Measurements from ENCODE around the gene ZNF277.

Gene ZNF277

GRCh38 chr7:112167147-112167546 lies 39.3 kb upstream of the ZNF277 start:
- Histone ChIP-seq H3K27ac (ENCODE audit: poor library complexity, severe bottlenecking) (no peak overlapping the region), H3K27me3 (ENCODE audit: insufficient read depth, poor library complexity, severe bottlenecking) (no peaks in the 10 kb centered on the region), H3K4me3 (ENCODE audit: severe bottlenecking) (no peak overlapping the region), H3K36me3 (ENCODE audit: low read depth) (no peaks in the 10 kb centered on the region), H3K4me1 (ENCODE audit: insufficient read depth, poor library complexity, severe bottlenecking) (peaks cover 10% of the 10 kb centered on the region), H3K9me3 (ENCODE audit: severe bottlenecking) (no peaks in the 10 kb centered on the region)
- ATAC-seq (ENCODE audit: low read depth): no peak
- TF ChIP-seq, protein P1, sequence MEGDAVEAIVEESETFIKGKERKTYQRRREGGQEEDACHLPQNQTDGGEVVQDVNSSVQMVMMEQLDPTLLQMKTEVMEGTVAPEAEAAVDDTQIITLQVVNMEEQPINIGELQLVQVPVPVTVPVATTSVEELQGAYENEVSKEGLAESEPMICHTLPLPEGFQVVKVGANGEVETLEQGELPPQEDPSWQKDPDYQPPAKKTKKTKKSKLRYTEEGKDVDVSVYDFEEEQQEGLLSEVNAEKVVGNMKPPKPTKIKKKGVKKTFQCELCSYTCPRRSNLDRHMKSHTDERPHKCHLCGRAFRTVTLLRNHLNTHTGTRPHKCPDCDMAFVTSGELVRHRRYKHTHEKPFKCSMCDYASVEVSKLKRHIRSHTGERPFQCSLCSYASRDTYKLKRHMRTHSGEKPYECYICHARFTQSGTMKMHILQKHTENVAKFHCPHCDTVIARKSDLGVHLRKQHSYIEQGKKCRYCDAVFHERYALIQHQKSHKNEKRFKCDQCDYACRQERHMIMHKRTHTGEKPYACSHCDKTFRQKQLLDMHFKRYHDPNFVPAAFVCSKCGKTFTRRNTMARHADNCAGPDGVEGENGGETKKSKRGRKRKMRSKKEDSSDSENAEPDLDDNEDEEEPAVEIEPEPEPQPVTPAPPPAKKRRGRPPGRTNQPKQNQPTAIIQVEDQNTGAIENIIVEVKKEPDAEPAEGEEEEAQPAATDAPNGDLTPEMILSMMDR (IDR thresholded peaks at IDR 0.05; ENCODE audit: poor library complexity, severe bottlenecking): no peak
- no peak for DNase-seq (ENCODE audit: low spot score)

- no peaks in the 10 kb centered on the region for H3K9me3 ChIP-seq (ENCODE audit: severe bottlenecking)
- H3K27me3 ChIP-seq (ENCODE audit: insufficient read depth, poor library complexity, severe bottlenecking): no peaks in the 10 kb centered on the region
- no peak overlapping the region for H3K4me3 ChIP-seq (ENCODE audit: severe bottlenecking)
- no peak for DNase-seq (ENCODE audit: low spot score)
- TF ChIP-seq, protein P1 (IDR thresholded peaks at IDR 0.05; ENCODE audit: poor library complexity, severe bottlenecking): no peak
- H3K27ac ChIP-seq (ENCODE audit: poor library complexity, severe bottlenecking): no peak overlapping the region
- H3K4me1 ChIP-seq (ENCODE audit: insufficient read depth, poor library complexity, severe bottlenecking): no peaks in the 10 kb centered on the region
- H3K36me3 ChIP-seq (ENCODE audit: low read depth): no peaks in the 10 kb centered on the region
- no peak for ATAC-seq (ENCODE audit: low read depth)
These were observed 37.6 kb upstream of the ZNF277 start for GRCh38 chr7:112168915-112169314.

DNA sequence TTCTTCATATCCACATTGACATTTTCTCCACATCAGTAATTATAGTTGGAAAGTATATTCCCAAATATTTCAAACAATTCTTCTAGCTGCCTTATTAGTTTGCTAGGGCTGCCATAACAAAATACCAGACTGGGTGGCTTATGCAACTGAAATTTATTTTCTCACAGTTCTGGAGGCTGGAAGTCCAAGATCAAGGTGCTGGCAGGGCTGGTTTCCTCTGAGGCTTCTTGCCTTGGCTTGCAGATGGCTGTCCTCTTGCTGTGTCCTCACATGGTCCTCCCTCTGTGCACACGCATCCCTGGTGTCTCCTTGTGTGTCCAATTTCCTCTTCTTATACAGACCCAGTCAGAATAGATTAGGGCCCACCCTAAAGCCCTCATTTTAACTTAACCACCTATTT lies 34.8 kb upstream of the ZNF277 start:
- H3K4me3 ChIP-seq (ENCODE audit: severe bottlenecking): no peak overlapping the region
- H3K36me3 ChIP-seq (ENCODE audit: low read depth): no peaks in the 10 kb centered on the region
- ATAC-seq (ENCODE audit: low read depth) (no peak), DNase-seq (ENCODE audit: low spot score) (no peak)
- no peaks in the 10 kb centered on the region for H3K9me3 ChIP-seq (ENCODE audit: severe bottlenecking)
- H3K27me3 ChIP-seq (ENCODE audit: insufficient read depth, poor library complexity, severe bottlenecking): no peaks in the 10 kb centered on the region
- TF ChIP-seq, protein P1 (IDR thresholded peaks at IDR 0.05; ENCODE audit: poor library complexity, severe bottlenecking): no peak
- no peaks in the 10 kb centered on the region for H3K4me1 ChIP-seq (ENCODE audit: insufficient read depth, poor library complexity, severe bottlenecking)
- H3K27ac ChIP-seq (ENCODE audit: poor library complexity, severe bottlenecking): no peak overlapping the region

- Histone ChIP-seq H3K4me3 (ENCODE audit: severe bottlenecking) (no peak overlapping the region), H3K36me3 (ENCODE audit: low read depth) (no peaks in the 10 kb centered on the region), H3K27me3 (ENCODE audit: insufficient read depth, poor library complexity, severe bottlenecking) (no peaks in the 10 kb centered on the region), H3K27ac (ENCODE audit: poor library complexity, severe bottlenecking) (no peak overlapping the region), H3K9me3 (ENCODE audit: severe bottlenecking) (no peaks in the 10 kb centered on the region), H3K4me1 (ENCODE audit: insufficient read depth, poor library complexity, severe bottlenecking) (no peaks in the 10 kb centered on the region)
- ATAC-seq (ENCODE audit: low read depth): no peak
- TF ChIP-seq, protein P1 (IDR thresholded peaks at IDR 0.05; ENCODE audit: poor library complexity, severe bottlenecking): no peak
- no peak for DNase-seq (ENCODE audit: low spot score)
These were observed 33.5 kb upstream of the ZNF277 start for GRCh38 chr7:112172870-112173567.

GRCh38 chr7:112173568-112173905 lies 33.0 kb upstream of the ZNF277 start:
- DNase-seq (ENCODE audit: low spot score): no peak
- no peak overlapping the region for H3K27ac ChIP-seq (ENCODE audit: poor library complexity, severe bottlenecking)

More at GRCh38 chr7:112173568-112173905, 33.0 kb upstream of the ZNF277 start:
- Histone ChIP-seq H3K4me3 (ENCODE audit: severe bottlenecking) (no peak overlapping the region), H3K36me3 (ENCODE audit: low read depth) (no peaks in the 10 kb centered on the region), H3K4me1 (ENCODE audit: insufficient read depth, poor library complexity, severe bottlenecking) (no peaks in the 10 kb centered on the region), H3K9me3 (ENCODE audit: severe bottlenecking) (no peaks in the 10 kb centered on the region), H3K27me3 (ENCODE audit: insufficient read depth, poor library complexity, severe bottlenecking) (no peaks in the 10 kb centered on the region)
- TF ChIP-seq, protein P1 (IDR thresholded peaks at IDR 0.05; ENCODE audit: poor library complexity, severe bottlenecking): no peak
- no peak for ATAC-seq (ENCODE audit: low read depth)
